Activated naive CD4-positive, alpha-beta T cell treated with anti-CD3 and anti-CD28 coated beads, Interleukin-2, amount 10 ng/mL, durations not matched to agents 7 days and 5 days (primary cell): Measurements from ENCODE around the gene ABCC8.

Experiments used
- CTCF ChIA-PET: fragments of 350-600 bp; sonication (Branson Sonifier 250); formaldehyde crosslinking; loops from one replicate; lab custom pipeline; 2021; ENCODE audit warnings: antibody characterized with exemption; lab: Charles Lee
- DNase-seq: peaks from one replicate; pipeline ENCODE4 v3.0.0-alpha.2; 2020
- H3K27ac Mint-ChIP-seq: one replicate; pipeline ENCODE4 v1.8.0; 2021; ENCODE audit warnings: mild to moderate bottlenecking, moderate library complexity, mixed read lengths
- H3K27me3 Mint-ChIP-seq: one replicate; pipeline ENCODE4 v1.8.0; 2021; ENCODE audit warnings: mild to moderate bottlenecking, mixed read lengths
- H3K36me3 Mint-ChIP-seq: one replicate; pipeline ENCODE4 v1.8.0; 2021; ENCODE audit warnings: mixed read lengths
- H3K4me1 Mint-ChIP-seq: one replicate; pipeline ENCODE4 v1.8.0; 2021; ENCODE audit warnings: mixed read lengths
- H3K4me3 Mint-ChIP-seq: one replicate; pipeline ENCODE4 v1.8.0; 2021; ENCODE audit warnings: mild to moderate bottlenecking, moderate library complexity, mixed read lengths
- H3K9me3 Mint-ChIP-seq: one replicate; pipeline ENCODE4 v1.8.0; 2021; ENCODE audit warnings: mixed read lengths

Gene ABCC8

DNA sequence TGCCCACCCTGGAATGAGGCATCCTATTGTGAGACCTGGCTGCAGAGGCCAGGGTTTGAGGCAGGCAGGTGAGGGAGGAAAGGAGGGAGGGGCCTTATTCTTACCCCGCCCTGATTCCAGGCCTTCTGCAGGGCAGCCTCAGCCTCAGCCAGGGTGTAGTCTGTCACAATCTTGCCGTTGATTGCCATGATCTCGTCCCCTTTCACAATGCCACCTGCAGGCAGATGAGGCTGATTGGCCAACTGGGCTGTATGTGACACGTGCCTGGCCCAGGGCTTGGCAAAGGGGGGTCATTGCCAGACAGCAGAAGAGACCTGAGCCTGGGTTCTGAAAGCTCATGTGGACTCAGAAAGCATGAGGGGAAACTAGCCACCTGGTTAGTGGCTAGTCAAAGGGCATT lies 21.4 kb upstream of the ABCC8 start:
- H3K9me3 Mint-ChIP-seq, result no peaks in the 10 kb centered on the region
- no peak overlapping the region for H3K27ac Mint-ChIP-seq
- no peak for DNase-seq
- H3K4me3 Mint-ChIP-seq, result no peak overlapping the region
- H3K4me1 Mint-ChIP-seq, result no peaks in the 10 kb centered on the region
- H3K36me3 Mint-ChIP-seq, result no peaks in the 10 kb centered on the region
- CTCF ChIA-PET, result interaction anchor here (1.5 kb wide), 1 partner anchor 10 kb away, joined by 4 read pairs; no protein-coding TSS in a partner anchor
- peaks cover 37% of the 10 kb centered on the region for H3K27me3 Mint-ChIP-seq

DNA sequence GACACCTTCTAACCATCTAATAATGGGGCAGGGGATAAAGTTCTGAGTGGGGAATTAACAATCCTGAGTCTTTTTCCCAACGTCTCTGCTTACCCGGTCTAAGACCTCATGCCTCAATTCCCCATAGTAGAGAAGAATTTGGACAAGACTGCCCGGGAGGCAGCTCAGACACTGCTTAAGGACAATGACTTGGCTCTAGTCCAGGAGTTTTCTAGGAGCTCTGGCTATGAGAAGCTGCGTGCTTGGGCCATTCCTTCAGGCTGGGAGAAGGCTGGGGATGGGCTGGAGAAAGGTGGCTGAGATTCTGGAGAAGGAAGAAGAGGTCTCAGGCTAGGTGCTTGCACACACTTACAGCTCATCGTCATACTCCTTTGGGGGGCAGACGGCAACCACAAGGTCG lies 19.8 kb upstream of the ABCC8 start:
- H3K27ac Mint-ChIP-seq, result no peak overlapping the region

DNA sequence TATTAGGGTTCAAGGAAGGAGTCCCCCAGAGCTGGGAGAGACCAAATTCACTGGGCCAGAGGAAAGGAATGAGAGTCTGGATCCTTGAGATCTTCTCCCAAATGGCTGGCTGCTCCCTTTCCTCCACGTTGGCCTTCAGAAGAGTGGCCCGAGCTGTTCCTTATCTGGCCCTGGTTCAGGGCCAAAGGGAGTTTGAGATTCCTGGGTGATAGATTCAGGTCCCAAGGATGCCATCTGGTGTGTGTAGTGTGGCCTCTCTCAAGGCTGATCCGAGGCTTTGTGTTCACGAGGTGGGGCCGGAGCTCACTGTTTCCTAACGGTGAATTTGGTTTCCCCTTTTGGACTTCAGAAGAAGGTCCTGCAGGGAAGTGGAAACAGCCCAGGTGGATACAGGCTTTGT lies 17.4 kb upstream of the ABCC8 start:
- H3K4me3 Mint-ChIP-seq, result no peak overlapping the region
- peaks cover 38% of the 10 kb centered on the region for H3K27me3 Mint-ChIP-seq
- DNase-seq, result no peak
- no peaks in the 10 kb centered on the region for H3K4me1 Mint-ChIP-seq
- no peaks in the 10 kb centered on the region for H3K9me3 Mint-ChIP-seq
- no peaks in the 10 kb centered on the region for H3K36me3 Mint-ChIP-seq
- CTCF ChIA-PET, result interaction anchor here (0.8 to 1.3 kb wide), 2 partner anchors 34 to 106 kb away, joined by 3 read pairs; partner anchors contain the start of gene KCNJ11
- no peak overlapping the region for H3K27ac Mint-ChIP-seq

More for the DNA sequence above, 19.8 kb upstream of the ABCC8 start:
- CTCF ChIA-PET, result interaction anchor here (0.6 to 2.1 kb wide), 2 partner anchors 59 to 112 kb away, joined by 3 to 7 read pairs; no protein-coding TSS in a partner anchor
- Mint-ChIP-seq H3K4me3 (no peak overlapping the region), H3K27me3 (peaks cover 40% of the 10 kb centered on the region), H3K36me3 (no peaks in the 10 kb centered on the region), H3K9me3 (no peaks in the 10 kb centered on the region), H3K4me1 (no peaks in the 10 kb centered on the region)
- DNase-seq, result no peak

DNA sequence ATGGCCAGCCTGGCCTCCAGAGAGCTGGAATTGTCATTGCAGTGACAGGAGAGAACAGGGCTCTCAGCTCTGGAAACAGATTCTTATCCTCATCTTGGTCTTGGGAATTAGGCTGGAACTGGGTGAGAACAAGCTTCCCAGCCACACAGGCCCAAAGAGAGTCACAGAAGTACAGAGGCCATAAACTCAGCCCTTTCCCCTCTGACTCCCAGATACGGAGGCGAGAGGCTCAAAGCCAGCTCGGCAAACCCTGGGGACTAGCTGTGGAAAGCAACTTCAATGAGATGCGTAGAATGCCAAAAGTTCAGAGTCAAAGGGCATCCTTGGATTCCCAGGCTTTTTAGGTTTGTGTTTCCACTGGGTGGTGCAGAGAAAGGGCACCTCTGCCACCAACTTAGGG lies 14.3 kb upstream of the ABCC8 start:
- H3K4me1 Mint-ChIP-seq, result no peaks in the 10 kb centered on the region
- H3K36me3 Mint-ChIP-seq, result no peaks in the 10 kb centered on the region
- no peak overlapping the region for H3K4me3 Mint-ChIP-seq
- H3K27me3 Mint-ChIP-seq, result peaks cover 32% of the 10 kb centered on the region
- H3K9me3 Mint-ChIP-seq, result no peaks in the 10 kb centered on the region
- no peak overlapping the region for H3K27ac Mint-ChIP-seq
- no peak for DNase-seq
- CTCF ChIA-PET, result interaction anchor here (1.6 kb wide), 1 partner anchor 104 kb away, joined by 4 read pairs; no protein-coding TSS in a partner anchor

DNA sequence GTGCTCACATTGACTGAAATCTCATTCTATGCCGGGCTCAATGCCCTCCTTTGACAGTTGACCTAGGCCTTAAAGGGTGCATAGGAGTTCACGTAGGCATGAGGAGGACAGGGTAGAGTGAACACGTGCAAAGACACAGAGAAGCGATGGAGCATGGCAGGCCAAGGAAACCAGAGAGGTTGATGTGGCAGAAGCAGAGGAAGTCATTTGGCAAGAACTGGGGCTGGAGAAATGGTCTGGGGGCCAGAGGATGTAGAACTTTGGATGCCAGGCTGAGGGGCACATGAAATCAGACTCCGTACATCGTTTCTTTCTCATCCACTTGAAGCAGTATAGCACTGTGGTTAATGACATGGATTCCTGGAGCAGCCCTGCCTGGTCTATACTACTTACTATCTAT lies 13.6 kb upstream of the ABCC8 start:
- no peak for DNase-seq
- no peak overlapping the region for H3K27ac Mint-ChIP-seq
- no peaks in the 10 kb centered on the region for H3K36me3 Mint-ChIP-seq
- CTCF ChIA-PET, result interaction anchor here (0.9 kb wide), 1 partner anchor 101 kb away, joined by 3 read pairs; no protein-coding TSS in a partner anchor
- no peaks in the 10 kb centered on the region for H3K9me3 Mint-ChIP-seq
- H3K4me1 Mint-ChIP-seq, result no peaks in the 10 kb centered on the region
- peaks cover 35% of the 10 kb centered on the region for H3K27me3 Mint-ChIP-seq
- no peak overlapping the region for H3K4me3 Mint-ChIP-seq

DNA sequence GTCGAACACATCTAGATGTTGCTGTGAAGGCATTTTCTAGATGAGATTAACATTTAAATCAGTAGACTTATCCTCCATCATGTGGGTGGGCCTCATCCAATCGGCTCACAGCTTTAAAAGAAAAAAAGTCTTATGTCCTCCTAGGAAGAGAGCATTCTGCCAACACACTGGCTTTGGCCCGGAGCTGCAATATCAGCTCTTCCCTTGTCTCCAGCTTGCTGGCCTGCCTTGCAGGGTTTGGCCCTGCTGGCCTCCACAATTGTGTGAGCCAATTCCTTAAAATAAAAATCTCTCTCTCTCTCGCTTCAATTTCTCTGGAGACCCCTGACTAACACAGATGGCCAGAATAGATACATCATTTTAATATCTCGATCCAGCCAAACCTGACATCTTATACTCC lies 13.1 kb upstream of the ABCC8 start:
- Mint-ChIP-seq H3K36me3 (no peaks in the 10 kb centered on the region), H3K9me3 (no peaks in the 10 kb centered on the region), H3K27ac (no peak overlapping the region), H3K4me1 (no peaks in the 10 kb centered on the region), H3K4me3 (no peak overlapping the region), H3K27me3 (peaks cover 35% of the 10 kb centered on the region)
- no peak for DNase-seq
- CTCF ChIA-PET, result interaction anchor here (0.9 kb wide), 1 partner anchor 100 kb away, joined by 3 read pairs; no protein-coding TSS in a partner anchor

DNA sequence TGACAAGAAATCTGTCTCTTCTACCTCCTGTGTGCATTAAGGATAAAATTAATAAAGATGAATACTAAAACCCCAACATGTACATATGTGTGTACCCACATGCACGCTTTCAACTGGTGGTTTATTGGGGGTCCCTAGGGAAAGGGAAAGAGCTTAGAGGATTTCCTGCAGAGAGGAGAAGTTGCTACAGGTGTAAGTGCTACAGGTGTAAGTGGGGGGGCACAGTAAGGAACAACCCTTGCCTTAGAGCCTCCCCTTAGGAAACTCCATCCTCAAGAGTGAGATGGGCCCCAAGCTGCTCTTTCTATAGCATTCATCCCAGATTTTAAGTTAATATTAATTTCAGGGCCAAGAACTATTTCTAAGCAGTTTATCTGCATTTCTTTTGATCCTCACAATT lies 11.9 kb upstream of the ABCC8 start:
- DNase-seq, result no peak
- Mint-ChIP-seq H3K27ac (no peak overlapping the region), H3K4me1 (no peaks in the 10 kb centered on the region), H3K36me3 (no peaks in the 10 kb centered on the region), H3K27me3 (peaks cover 38% of the 10 kb centered on the region), H3K9me3 (peaks cover 2% of the 10 kb centered on the region), H3K4me3 (no peak overlapping the region)
- CTCF ChIA-PET, result interaction anchor here (1.1 kb wide), 1 partner anchor 105 kb away, joined by 3 read pairs; no protein-coding TSS in a partner anchor

DNA sequence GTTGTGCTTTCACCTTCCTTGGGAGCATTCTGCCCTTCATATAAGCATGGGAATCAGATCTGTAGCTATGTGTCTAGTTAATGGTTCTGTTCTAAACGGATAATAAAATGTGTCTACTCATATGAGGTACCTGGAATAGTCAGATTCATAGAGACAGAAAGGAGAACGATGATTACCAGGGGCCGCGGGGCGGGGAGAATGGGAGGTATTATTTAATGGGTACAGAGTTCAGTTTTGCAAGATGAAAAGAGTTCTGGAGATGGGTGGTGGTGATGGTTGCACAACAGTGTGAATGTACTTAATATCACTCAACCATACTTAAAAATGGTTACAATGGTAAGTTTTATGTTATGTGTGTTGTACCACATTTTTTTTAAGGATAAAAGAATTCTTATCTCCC lies 10.0 kb upstream of the ABCC8 start:
- CTCF ChIA-PET, result interaction anchor here (1.6 kb wide), 1 partner anchor 22 kb away, joined by 4 read pairs; no protein-coding TSS in a partner anchor
- no peaks in the 10 kb centered on the region for H3K36me3 Mint-ChIP-seq
- no peaks in the 10 kb centered on the region for H3K4me1 Mint-ChIP-seq
- peaks cover 36% of the 10 kb centered on the region for H3K27me3 Mint-ChIP-seq
- DNase-seq, result no peak
- no peak overlapping the region for H3K4me3 Mint-ChIP-seq
- H3K9me3 Mint-ChIP-seq, result peaks cover 4% of the 10 kb centered on the region
- H3K27ac Mint-ChIP-seq, result no peak overlapping the region

DNA sequence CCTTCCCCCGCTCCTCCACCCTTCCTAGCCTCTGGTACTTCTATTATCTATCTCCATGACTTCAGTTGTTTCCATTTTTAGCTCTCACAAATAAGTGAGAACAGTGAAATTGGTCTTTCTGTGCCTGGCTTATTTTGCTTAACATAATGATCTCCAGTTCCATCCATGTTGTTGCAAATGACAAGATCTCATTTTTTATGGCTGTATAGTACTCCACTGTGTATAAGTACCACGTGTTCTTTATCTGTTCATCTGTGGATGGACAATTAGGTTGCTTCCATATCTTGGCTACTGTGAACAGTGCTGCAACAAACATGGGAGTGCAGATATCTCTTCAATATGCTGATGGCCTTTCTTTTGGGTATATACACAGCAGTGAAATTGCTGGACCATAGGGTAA lies 6.9 kb upstream of the ABCC8 start:
- Mint-ChIP-seq H3K36me3 (no peaks in the 10 kb centered on the region), H3K4me3 (no peak overlapping the region), H3K9me3 (peaks cover 4% of the 10 kb centered on the region), H3K27ac (no peak overlapping the region), H3K4me1 (peaks cover 5% of the 10 kb centered on the region), H3K27me3 (peaks cover 49% of the 10 kb centered on the region)
- no peak for DNase-seq
- CTCF ChIA-PET, result no interaction called here

DNA sequence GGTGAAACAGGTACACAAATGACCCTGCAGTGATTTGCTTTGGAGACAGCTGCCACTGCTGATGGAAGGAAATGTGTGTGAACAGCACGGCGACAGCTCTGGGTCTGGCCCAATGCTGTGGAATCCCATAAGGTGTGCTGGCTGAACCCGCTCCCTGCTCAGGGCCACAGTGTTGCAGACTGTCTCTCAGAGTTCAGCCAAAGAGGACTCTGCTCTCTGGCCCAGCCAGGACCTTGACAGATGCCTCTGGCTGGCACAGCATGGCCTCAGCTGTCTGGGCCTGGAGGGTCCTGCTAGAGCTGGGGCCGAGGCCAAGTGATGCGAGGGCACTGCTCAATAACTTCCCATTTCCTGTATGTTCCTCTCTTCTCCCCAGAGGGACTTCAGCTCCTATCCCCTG lies 5.3 kb upstream of the ABCC8 start:
- H3K27ac Mint-ChIP-seq, result no peak overlapping the region
- CTCF ChIA-PET, result interaction anchor here (1.1 kb wide), 1 partner anchor 98 kb away, joined by 3 read pairs; no protein-coding TSS in a partner anchor
- H3K4me3 Mint-ChIP-seq, result no peak overlapping the region
- peaks cover 4% of the 10 kb centered on the region for H3K9me3 Mint-ChIP-seq
- peaks cover 62% of the 10 kb centered on the region for H3K27me3 Mint-ChIP-seq
- peaks cover 7% of the 10 kb centered on the region for H3K4me1 Mint-ChIP-seq
- DNase-seq, result no peak
- no peaks in the 10 kb centered on the region for H3K36me3 Mint-ChIP-seq

DNA sequence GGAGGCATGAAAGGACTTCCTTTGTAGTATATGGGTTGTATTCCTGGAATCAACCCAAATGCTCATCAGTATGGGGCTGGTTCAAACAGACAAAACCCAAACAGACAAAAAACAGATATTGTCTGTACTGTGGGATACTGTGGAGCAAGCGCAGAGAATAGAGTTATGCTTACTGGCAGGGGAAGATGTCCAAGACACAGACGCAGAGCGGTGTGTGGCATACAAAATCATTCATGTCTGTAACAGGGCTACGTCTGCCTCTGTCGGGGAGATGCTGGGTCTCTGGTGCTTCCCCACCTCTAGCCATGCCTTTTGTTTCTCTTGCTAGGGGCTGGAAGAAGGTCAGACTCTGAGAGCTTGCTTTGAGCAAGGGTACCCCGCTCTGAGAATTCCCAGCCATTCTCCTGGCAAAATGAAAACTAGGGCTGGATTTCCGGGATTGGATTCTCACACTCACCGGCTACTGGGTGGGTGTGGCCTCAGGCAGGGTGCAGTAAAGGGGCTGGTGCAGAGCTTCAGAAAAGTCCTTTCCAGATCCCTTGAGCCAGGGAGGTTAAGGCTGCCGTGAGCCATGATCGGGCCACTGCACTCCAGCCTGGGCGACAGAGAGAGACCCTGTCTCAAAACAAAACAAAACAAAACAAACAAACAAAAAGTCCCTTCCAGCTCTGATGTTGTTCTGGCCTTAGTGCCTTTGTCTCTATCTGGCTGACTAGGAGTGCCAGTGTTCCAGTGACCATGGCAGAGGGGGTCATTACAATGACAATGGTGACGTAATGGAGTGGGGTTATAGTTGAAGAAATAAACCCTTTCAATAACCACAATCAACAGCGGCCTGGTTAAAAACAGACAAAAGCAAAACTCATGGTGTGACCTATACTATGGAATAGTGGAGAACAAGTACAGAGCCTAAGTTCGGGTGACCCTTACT lies 2.9 kb upstream of the ABCC8 start:
- DNase-seq, result no peak
- CTCF ChIA-PET, result no interaction called here
- no peak overlapping the region for H3K27ac Mint-ChIP-seq

DNA sequence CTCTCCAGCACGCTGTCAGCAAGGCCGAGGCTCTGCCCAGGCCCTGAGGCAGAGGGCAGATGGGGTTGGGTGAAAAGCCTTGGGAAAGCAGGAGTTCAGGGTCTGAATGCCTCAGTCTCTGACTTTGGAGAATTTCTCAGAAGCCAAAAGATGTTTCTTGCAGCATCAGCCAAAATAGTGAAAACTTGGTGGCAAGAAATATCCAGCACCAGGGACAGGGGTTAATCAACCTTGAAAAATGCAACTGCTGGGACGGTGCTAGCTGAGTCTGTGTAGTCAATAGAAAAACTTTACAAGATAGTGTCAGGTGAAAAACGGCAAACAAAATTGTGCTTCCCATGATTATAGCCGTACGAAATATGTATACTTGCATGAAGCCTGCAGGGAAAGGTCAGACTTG lies 1.4 kb upstream of the ABCC8 start:
- H3K36me3 Mint-ChIP-seq, result no peaks in the 10 kb centered on the region
- H3K27me3 Mint-ChIP-seq, result peaks cover 90% of the 10 kb centered on the region
- no peak overlapping the region for H3K27ac Mint-ChIP-seq
- no peak overlapping the region for H3K4me3 Mint-ChIP-seq
- CTCF ChIA-PET, result no interaction called here
- DNase-seq, result no peak
- peaks cover 12% of the 10 kb centered on the region for H3K4me1 Mint-ChIP-seq
- H3K9me3 Mint-ChIP-seq, result no peaks in the 10 kb centered on the region

More for the DNA sequence above, 2.9 kb upstream of the ABCC8 start:
- Mint-ChIP-seq H3K9me3 (peaks cover 4% of the 10 kb centered on the region), H3K27me3 (peaks cover 77% of the 10 kb centered on the region), H3K36me3 (no peaks in the 10 kb centered on the region), H3K4me3 (no peak overlapping the region), H3K4me1 (peaks cover 12% of the 10 kb centered on the region)

DNA sequence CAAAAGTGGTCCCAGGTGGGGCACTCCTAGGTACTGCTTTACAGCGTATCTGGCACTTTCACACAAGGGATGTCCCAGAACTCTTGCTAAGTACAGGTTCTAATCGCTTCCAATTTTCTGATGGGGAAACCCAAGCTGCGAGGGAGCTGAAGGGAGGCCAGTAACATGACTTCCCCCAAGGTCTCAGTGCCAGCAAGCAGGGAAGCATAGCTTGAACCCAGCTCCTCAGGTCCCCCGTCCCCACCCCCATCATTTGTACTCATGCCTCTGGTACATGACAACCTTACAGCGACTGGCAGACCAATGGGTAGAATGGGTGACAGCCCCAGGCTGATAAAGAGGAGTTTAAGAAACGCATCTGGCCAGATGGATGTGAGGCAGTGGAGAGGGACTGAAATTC lies 716 bp upstream of the ABCC8 start:
- H3K27ac Mint-ChIP-seq, result no peak overlapping the region
- no peaks in the 10 kb centered on the region for H3K9me3 Mint-ChIP-seq
- CTCF ChIA-PET, result no interaction called here

DNA sequence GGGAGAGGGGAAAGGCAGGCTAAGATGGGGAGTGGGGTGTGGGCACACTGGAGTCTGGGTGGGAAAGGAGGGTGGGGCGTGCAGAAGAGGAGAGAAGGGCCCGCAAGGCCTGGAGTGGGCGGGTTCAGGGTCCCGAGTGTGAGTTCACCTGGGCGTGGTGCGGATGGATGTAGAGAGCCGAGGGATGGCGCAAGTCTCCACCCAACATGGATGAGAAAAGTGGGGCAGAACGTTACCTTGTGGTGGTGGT lies 364 bp upstream of the ABCC8 start:
- peak overlapping the region; percentile 7 for H3K4me3 Mint-ChIP-seq
- no peaks in the 10 kb centered on the region for H3K36me3 Mint-ChIP-seq
- CTCF ChIA-PET, result no interaction called here
- DNase-seq, result no peak
- H3K4me1 Mint-ChIP-seq, result peaks cover 12% of the 10 kb centered on the region
- peaks cover 95% of the 10 kb centered on the region for H3K27me3 Mint-ChIP-seq
- H3K9me3 Mint-ChIP-seq, result no peaks in the 10 kb centered on the region
- no peak overlapping the region for H3K27ac Mint-ChIP-seq

More for the DNA sequence above, 716 bp upstream of the ABCC8 start:
- Mint-ChIP-seq H3K4me3 (peak overlapping the region; percentile 7), H3K27me3 (peaks cover 97% of the 10 kb centered on the region), H3K4me1 (peaks cover 12% of the 10 kb centered on the region), H3K36me3 (no peaks in the 10 kb centered on the region)
- DNase-seq, result no peak
